AG09309 (cell line): ENCODE data around the gene USH1G.
"Not testable (repeated sequence)": the region's sequence is repeated elsewhere in the genome, so short reads cannot be mapped to it uniquely, and the experiment has no call there.

Experiments used
- DNase-seq: peaks from one replicate; pipeline ENCODE4 v3.0.0-alpha.2; 2010; ENCODE audit warnings: low read depth
- H3K4me3 ChIP-seq: 2 replicates; pipeline ENCODE4 v1.5.1; 2011; ENCODE audit warnings: mild to moderate bottlenecking, low read depth, low read length, moderate library complexity; ENCODE audit not compliant: control insufficient read depth
- CTCF ChIP-seq: IDR thresholded peaks from 2 replicates; pipeline ENCODE4 v1.5.1; 2011; ENCODE audit warnings: mild to moderate bottlenecking, low read depth, low read length, inconsistent platforms; ENCODE audit not compliant: insufficient read depth, control insufficient read depth; ENCODE audit errors: missing control alignments

Gene USH1G

GRCh38 chr17:74873874-74874614 lies 49.0 kb downstream of the USH1G start:
- peak overlapping the region; percentile 77 for H3K4me3 ChIP-seq
- TF ChIP-seq CTCF: no peak
- DNase-seq: no peak

GRCh38 chr17:74873037-74873873 lies 49.8 kb downstream of the USH1G start:
- TF ChIP-seq CTCF: no peak
- peak; percentile 100 for DNase-seq
- peak overlapping the region; percentile 90 for H3K4me3 ChIP-seq

GRCh38 chr17:74872313-74873036 lies 50.6 kb downstream of the USH1G start, which contains the start of gene FDXR:
FDXR (minus strand) TSS chr17:74872994; CDS start chr17:74872944, 50 bp downstream.
- TF ChIP-seq CTCF: no peak
- no peak for DNase-seq

GRCh38 chr17:74871356-74872076 lies 51.5 kb downstream of the USH1G start:
- H3K4me3 ChIP-seq: peak overlapping the region; percentile 90
- no peak for TF ChIP-seq CTCF
- DNase-seq: no peak

More at GRCh38 chr17:74872313-74873036, 50.6 kb downstream of the USH1G start, which contains the start of gene FDXR:
- peak within 1 kb of the TSS; percentile 90 for H3K4me3 ChIP-seq

- no peak for TF ChIP-seq CTCF
- H3K4me3 ChIP-seq: no peak overlapping the region
- no peak for DNase-seq
These were observed 52.5 kb downstream of the USH1G start for GRCh38 chr17:74870512-74870911.

- not testable (repeated sequence) for H3K4me3 ChIP-seq, DNase-seq
These were observed 53.0 kb downstream of the USH1G start for GRCh38 chr17:74870028-74870427.
